CD4-positive, alpha-beta T cell (primary cell): ENCODE measurements around the gene SUMO2. TPM values are rescaled to one million over a fixed set of nuclear protein-coding genes. Genes with fewer than 3 reads are reported as not detected.

Experiments
- ATAC-seq: fragments of 200-7000 bp; cut with Tn5 transposase; one replicate; pipeline ENCODE4 v1.10.0; 2022; ENCODE audit warnings: mild to moderate bottlenecking; ENCODE audit not compliant: poor library complexity
- CTCF ChIA-PET: fragments of 350-600 bp; sonication (Branson Sonifier 250); formaldehyde crosslinking; loops from one replicate; lab custom pipeline; 2021; ENCODE audit warnings: antibody characterized with exemption, inconsistent platforms; lab: Charles Lee
- POLR2A ChIA-PET: fragments of 350-600 bp; sonication (Branson Sonifier 250); formaldehyde crosslinking; loops from one replicate; lab custom pipeline; 2021; ENCODE audit warnings: antibody characterized with exemption, inconsistent platforms; lab: Charles Lee
- DNase-seq, 14 experiments: peaks; one replicate each; pipeline ENCODE4 v3.0.0-alpha.2; 2013 to 2020; ENCODE audit warnings: mixed read lengths in 2 of 14
- H3K27ac ChIP-seq, 2 donors: one replicate each; pipeline versions ENCODE4 v1.5.1 to v1.7.0; 2013; ENCODE audit warnings: low read length in 2 of 2, low read depth in 1 of 2, mild to moderate bottlenecking in 1 of 2
- H3K27me3 ChIP-seq, 2 experiments: 1 replicate in 1 of 2; 2 replicates in 1 of 2; pipeline versions ENCODE4 v1.6.1 to v1.7.0; 2013; ENCODE audit warnings: low read length in 2 of 2, control low read depth in 1 of 2, mild to moderate bottlenecking in 1 of 2, moderate library complexity in 1 of 2; ENCODE audit not compliant: insufficient read depth in 2 of 2, control insufficient read depth in 1 of 2
- H3K36me3 ChIP-seq: one replicate; pipeline ENCODE4 v1.6.1; 2013; ENCODE audit warnings: low read length, control low read depth; ENCODE audit not compliant: insufficient read depth
- H3K4me1 ChIP-seq: one replicate; pipeline ENCODE4 v1.6.1; 2013; ENCODE audit warnings: low read length, control low read depth; ENCODE audit not compliant: insufficient read depth
- H3K4me3 ChIP-seq: one replicate; pipeline ENCODE4 v1.5.1; 2013; ENCODE audit warnings: mild to moderate bottlenecking, low read length, moderate library complexity
- H3K9me3 ChIP-seq, 2 experiments: 1 replicate in 1 of 2; 2 replicates in 1 of 2; pipeline versions ENCODE4 v1.6.1 to v1.7.0; 2013; ENCODE audit warnings: low read length in 2 of 2, mild to moderate bottlenecking in 2 of 2, control low read depth in 1 of 2, moderate library complexity in 1 of 2; ENCODE audit not compliant: control insufficient read depth in 1 of 2, insufficient read depth in 1 of 2
- H3K27ac Mint-ChIP-seq: one replicate; pipeline ENCODE4 v1.8.0; 2020; ENCODE audit warnings: mixed read lengths
- H3K27me3 Mint-ChIP-seq: one replicate; pipeline ENCODE4 v1.8.0; 2021; ENCODE audit warnings: mixed read lengths
- H3K36me3 Mint-ChIP-seq: one replicate; pipeline ENCODE4 v1.8.0; 2021; ENCODE audit warnings: low read depth, mixed read lengths
- H3K4me1 Mint-ChIP-seq: one replicate; pipeline ENCODE4 v1.8.0; 2021; ENCODE audit warnings: low read depth, mixed read lengths
- H3K4me3 Mint-ChIP-seq: one replicate; pipeline ENCODE4 v1.8.0; 2020; ENCODE audit warnings: mild to moderate bottlenecking, mixed read lengths
- H3K9me3 Mint-ChIP-seq: one replicate; pipeline ENCODE4 v1.8.0; 2020; ENCODE audit warnings: mixed read lengths
- CTCF ChIP-seq: fragments of 200-600 bp; IDR thresholded peaks from one replicate; pipeline ENCODE4 v1.8.0; 2022; ENCODE audit warnings: antibody characterized with exemption, mild to moderate bottlenecking
- intact Hi-C, 2 experiments: fragments of 100-400 bp; cut with DNase I in 1 of 2; cut with micrococcal nuclease in 1 of 2; formaldehyde crosslinking; loops; one replicate each; pipeline versions ENCODE4 v1.15.1 to v1.9.0; 2023 to 2025; cut with DNase I, micrococcal nuclease
- total RNA-seq, 174 experiments: library from RNA in 2 of 174; stranded (reverse) in 2 of 174; gene quantifications; one replicate each; pipeline ENCODE4 v1.2.3 and lab custom pipeline; 2021 to 2026

Gene SUMO2
- total RNA-seq, 2 experiments from 2014 or later = 207 to 228 TPM

- Mint-ChIP-seq H3K27ac (no peak overlapping the region), H3K9me3 (no peaks in the 10 kb centered on the region), H3K4me1 (no peaks in the 10 kb centered on the region), H3K36me3 (peaks cover 83% of the 10 kb centered on the region), H3K4me3 (no peak overlapping the region), H3K27me3 (no peaks in the 10 kb centered on the region)
- Histone ChIP-seq H3K36me3 (peaks cover 76% of the 10 kb centered on the region), H3K9me3 (no peaks in the 10 kb centered on the region), H3K4me3 (no peak overlapping the region), H3K27me3 (no peaks in the 10 kb centered on the region), H3K4me1 (no peaks in the 10 kb centered on the region), H3K27ac (no peak overlapping the region)
- CTCF ChIA-PET = no interaction called here
- DNase-seq (no peak), ATAC-seq (no peak)
- no peak for TF ChIP-seq CTCF
- intact Hi-C loops = no loop called here
- POLR2A ChIA-PET = no interaction called here
These were observed 46.1 kb upstream of the SUMO2 start for GRCh38 chr17:75228847-75229246.

- no peak for TF ChIP-seq CTCF
- no peak overlapping the region for H3K4me3 ChIP-seq
- intact Hi-C loops = no loop called here
- POLR2A ChIA-PET = no interaction called here
- CTCF ChIA-PET = no interaction called here
- H3K4me3 Mint-ChIP-seq = no peak overlapping the region
- H3K36me3 Mint-ChIP-seq = peaks cover 87% of the 10 kb centered on the region
- no peak for ATAC-seq
- H3K4me1 Mint-ChIP-seq = no peaks in the 10 kb centered on the region
- H3K27ac Mint-ChIP-seq = no peak overlapping the region
- H3K9me3 Mint-ChIP-seq = no peaks in the 10 kb centered on the region
- H3K27me3 ChIP-seq = no peaks in the 10 kb centered on the region
- H3K27me3 Mint-ChIP-seq = no peaks in the 10 kb centered on the region
- no peaks in the 10 kb centered on the region for H3K4me1 ChIP-seq
- peak in 1 of 14 experiments; percentile 27 for DNase-seq
- no peak overlapping the region for H3K27ac ChIP-seq
- H3K36me3 ChIP-seq = peaks cover 80% of the 10 kb centered on the region
- no peaks in the 10 kb centered on the region for H3K9me3 ChIP-seq
These were observed 45.5 kb upstream of the SUMO2 start for GRCh38 chr17:75228305-75228704.

GRCh38 chr17:75227729-75228128, 45.0 kb upstream of the SUMO2 start:
- peaks cover 75% of the 10 kb centered on the region for H3K36me3 ChIP-seq
- no peak overlapping the region for H3K4me3 ChIP-seq
- H3K9me3 Mint-ChIP-seq = no peaks in the 10 kb centered on the region
- H3K4me1 ChIP-seq = no peaks in the 10 kb centered on the region
- H3K27ac Mint-ChIP-seq = no peak overlapping the region
- no peak overlapping the region for H3K4me3 Mint-ChIP-seq
- no peaks in the 10 kb centered on the region for H3K9me3 ChIP-seq
- peaks cover 88% of the 10 kb centered on the region for H3K36me3 Mint-ChIP-seq
- H3K27me3 ChIP-seq = no peaks in the 10 kb centered on the region
- ATAC-seq = no peak
- DNase-seq = no peak
- intact Hi-C loops = no loop called here
- no peak for TF ChIP-seq CTCF
- H3K27me3 Mint-ChIP-seq = no peaks in the 10 kb centered on the region
- ChIA-PET CTCF (no interaction called here), POLR2A (no interaction called here)
- H3K4me1 Mint-ChIP-seq = no peaks in the 10 kb centered on the region
- no peak overlapping the region for H3K27ac ChIP-seq
